Trophoblast cell (in vitro differentiated cells and primary cell): ENCODE results near the gene GPR84.
A peak's percentile ranks its signal among the peaks of the same experiment; 100 is the strongest.
"Not testable (repeated sequence)": the region's sequence is repeated elsewhere in the genome, so short reads cannot be mapped to it uniquely, and the experiment has no call there.

ENCODE experiments used
- DNase-seq, 2 donors: peaks; one replicate each; pipeline ENCODE4 v3.0.0-alpha.2; 2016
- H2AFZ ChIP-seq: 2 replicates; pipeline ENCODE4 v1.6.1; 2013; ENCODE audit warnings: low read length, moderate library complexity, mild to moderate bottlenecking; ENCODE audit not compliant: insufficient read depth, poor library complexity
- H2AK5ac ChIP-seq: 2 replicates; pipeline ENCODE4 v1.6.1; 2013; ENCODE audit warnings: mild to moderate bottlenecking, low read length
- H2BK120ac ChIP-seq: 2 replicates; pipeline ENCODE4 v1.6.1; 2013; ENCODE audit warnings: low read length, mild to moderate bottlenecking, moderate library complexity; ENCODE audit not compliant: insufficient read depth, poor library complexity
- H2BK12ac ChIP-seq: 2 replicates; pipeline ENCODE4 v1.6.1; 2013; ENCODE audit warnings: mild to moderate bottlenecking, low read length, moderate library complexity
- H2BK5ac ChIP-seq: 2 replicates; pipeline ENCODE4 v1.6.1; 2013; ENCODE audit warnings: low read length, low read depth, moderate library complexity, mild to moderate bottlenecking; ENCODE audit not compliant: poor library complexity
- H3K14ac ChIP-seq: 2 replicates; pipeline ENCODE4 v1.6.1; 2013; ENCODE audit warnings: mild to moderate bottlenecking, low read length
- H3K18ac ChIP-seq: 2 replicates; pipeline ENCODE4 v1.6.1; 2013; ENCODE audit warnings: mild to moderate bottlenecking, low read length
- H3K23ac ChIP-seq: 2 replicates; pipeline ENCODE4 v1.6.1; 2013; ENCODE audit warnings: low read length
- H3K27ac ChIP-seq: 2 replicates; pipeline ENCODE4 v1.5.1; 2013; ENCODE audit warnings: low read depth, mild to moderate bottlenecking, inconsistent platforms, low read length, moderate library complexity
- H3K27me3 ChIP-seq: 2 replicates; pipeline ENCODE4 v1.6.1; 2013; ENCODE audit warnings: inconsistent platforms, mild to moderate bottlenecking, low read length, moderate library complexity; ENCODE audit not compliant: insufficient read depth
- H3K36me3 ChIP-seq, 2 experiments: 1 replicate in 1 of 2; 2 replicates in 1 of 2; pipeline ENCODE4 v1.6.1; 2013; ENCODE audit warnings: low read length in 2 of 2, mild to moderate bottlenecking in 2 of 2, moderate library complexity in 1 of 2; ENCODE audit not compliant: insufficient read depth in 2 of 2, control insufficient read depth in 1 of 2
- H3K4ac ChIP-seq: 2 replicates; pipeline ENCODE4 v1.6.1; 2013; ENCODE audit warnings: low read depth, mild to moderate bottlenecking, low read length, moderate library complexity
- H3K4me1 ChIP-seq, 2 experiments: 1 replicate in 1 of 2; 2 replicates in 1 of 2; pipeline ENCODE4 v1.6.1; 2013; ENCODE audit warnings: low read length in 2 of 2, mild to moderate bottlenecking in 2 of 2, moderate library complexity in 1 of 2; ENCODE audit not compliant: insufficient read depth in 2 of 2, control insufficient read depth in 1 of 2
- H3K4me2 ChIP-seq: 2 replicates; pipeline ENCODE4 v1.6.1; 2013; ENCODE audit warnings: inconsistent platforms, mild to moderate bottlenecking, low read length, moderate library complexity
- H3K4me3 ChIP-seq: 2 replicates; pipeline ENCODE4 v1.5.1; 2013; ENCODE audit warnings: mild to moderate bottlenecking, low read depth, low read length, inconsistent platforms
- H3K79me1 ChIP-seq: one replicate; pipeline ENCODE4 v1.6.1; 2013; ENCODE audit warnings: low read length
- H3K79me2 ChIP-seq: 2 replicates; pipeline ENCODE4 v1.6.1; 2013; ENCODE audit warnings: low read length, mild to moderate bottlenecking; ENCODE audit not compliant: control insufficient read depth, insufficient read depth, poor library complexity
- H3K9ac ChIP-seq: 2 replicates; pipeline ENCODE4 v1.6.1; 2013; ENCODE audit warnings: mild to moderate bottlenecking, low read length
- H3K9me3 ChIP-seq: 2 replicates; pipeline ENCODE4 v1.6.1; 2013; ENCODE audit warnings: low read depth, mild to moderate bottlenecking, control low read depth, inconsistent platforms, low read length; ENCODE audit not compliant: insufficient read depth
- H4K12ac ChIP-seq: 2 replicates; pipeline ENCODE4 v1.6.1; 2013; ENCODE audit warnings: low read depth, mild to moderate bottlenecking, low read length, moderate library complexity
- H4K8ac ChIP-seq: 2 replicates; pipeline ENCODE4 v1.6.1; 2013; ENCODE audit warnings: low read depth, mild to moderate bottlenecking, low read length, moderate library complexity
- H4K91ac ChIP-seq: one replicate; pipeline ENCODE4 v1.6.1; 2013; ENCODE audit warnings: low read depth, mild to moderate bottlenecking, low read length, moderate library complexity
- WGBS: extraction: QIAGEN DNeasy Blood & Tissue Kit; methylation state at CpG from one replicate; pipeline ENCODE4 v1.1.7; 2013; ENCODE audit warnings: missing lambda C conversion rate; ENCODE audit not compliant: insufficient read length, insufficient coverage; ENCODE audit errors: extremely low coverage; 5-methylcytosine and 5-hydroxymethylcytosine counted together

GPR84 gene

GRCh38 chr12:54356951-54357356, 7.3 kb downstream of the GPR84 start:
- peak overlapping the region; percentile 61 for H4K91ac ChIP-seq
- no peak overlapping the region for H4K12ac ChIP-seq
- H3K9ac ChIP-seq, result no peak overlapping the region
- no peak for DNase-seq
- H3K4me1 ChIP-seq, result peaks cover 43 to 57% of the 10 kb centered on the region in 2 experiments
- WGBS, result no CpG with 5 or more reads among the region's 4 CpGs
- no peak overlapping the region for H3K14ac ChIP-seq
- H3K27me3 ChIP-seq, result no peaks in the 10 kb centered on the region
- H2BK120ac ChIP-seq, result no peak overlapping the region
- no peaks in the 10 kb centered on the region for H3K9me3 ChIP-seq
- H2AK5ac ChIP-seq, result peak overlapping the region; percentile 6
- H3K4ac ChIP-seq, result no peak overlapping the region
- H3K36me3 ChIP-seq, result no peaks in the 10 kb centered on the region
- no peak overlapping the region for H2AFZ ChIP-seq
- no peak overlapping the region for H3K4me3 ChIP-seq
- H3K4me2 ChIP-seq, result no peak overlapping the region
- H3K18ac ChIP-seq, result peak overlapping the region; percentile 26
- H3K27ac ChIP-seq, result no peak overlapping the region
- H2BK5ac ChIP-seq, result no peak overlapping the region
- peaks cover 22% of the 10 kb centered on the region for H3K79me1 ChIP-seq
- H3K23ac ChIP-seq, result no peak overlapping the region
- peaks cover 3% of the 10 kb centered on the region for H3K79me2 ChIP-seq
- H2BK12ac ChIP-seq, result no peak overlapping the region
- H4K8ac ChIP-seq, result peak overlapping the region; percentile 17

GRCh38 chr12:54356228-54356627, 8.1 kb downstream of the GPR84 start:
- Histone ChIP-seq H2AFZ (no peak overlapping the region), H4K12ac (no peak overlapping the region), H3K18ac (no peak overlapping the region), H3K9me3 (no peaks in the 10 kb centered on the region), H3K4ac (no peak overlapping the region), H3K14ac (no peak overlapping the region), H2BK120ac (no peak overlapping the region), H3K79me1 (peaks cover 22% of the 10 kb centered on the region), H3K9ac (no peak overlapping the region), H3K23ac (no peak overlapping the region), H3K4me3 (no peak overlapping the region), H2BK5ac (peak overlapping the region; percentile 44), H3K36me3 (peaks cover 0 to 1% of the 10 kb centered on the region in 2 experiments), H2BK12ac (peak overlapping the region; percentile 68), H3K27ac (peak overlapping the region; percentile 77), H4K8ac (no peak overlapping the region), H3K79me2 (peaks cover 3% of the 10 kb centered on the region), H3K4me1 (peaks cover 45 to 60% of the 10 kb centered on the region in 2 experiments), H2AK5ac (peak overlapping the region; percentile 49), H3K4me2 (no peak overlapping the region), H4K91ac (peak overlapping the region; percentile 45), H3K27me3 (no peaks in the 10 kb centered on the region)
- DNase-seq, result no peak
- no CpG with 5 or more reads among the region's 3 CpGs for WGBS

DNA sequence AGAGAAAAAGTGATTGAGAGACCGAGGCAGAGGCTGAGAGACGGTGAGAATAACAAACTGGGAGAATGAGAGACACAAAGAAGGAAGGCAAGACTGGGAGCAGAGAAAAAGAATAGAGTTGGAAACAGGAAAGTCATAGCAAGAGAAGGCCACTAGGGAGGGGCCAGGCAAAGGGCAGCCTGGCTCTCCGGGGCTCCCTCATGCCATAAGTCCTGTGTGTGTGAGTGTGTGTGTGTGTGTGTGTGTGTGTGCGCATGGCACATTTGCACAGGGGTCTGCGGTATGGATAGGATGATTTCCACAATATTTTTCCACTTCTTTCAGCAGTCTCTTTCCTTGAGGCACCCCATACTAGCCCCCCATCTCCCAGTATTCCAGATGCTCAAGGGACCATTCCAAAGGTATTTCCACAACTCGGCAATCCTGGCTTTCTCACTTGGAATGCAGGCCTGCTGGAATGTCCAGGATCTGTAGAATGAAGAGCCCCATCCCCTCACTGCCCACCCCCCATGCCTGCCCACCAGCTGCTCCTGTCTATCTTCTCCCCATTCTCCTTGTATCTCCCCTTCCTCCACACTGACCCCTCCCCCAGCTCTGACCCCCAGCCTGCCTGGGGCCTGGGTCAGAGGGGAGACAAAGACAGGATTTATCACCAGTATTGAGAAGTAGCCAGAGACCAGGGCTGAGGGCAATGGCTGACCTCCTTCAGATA, 9.0 kb downstream of the GPR84 start:
- no peak overlapping the region for H3K4me3 ChIP-seq
- H3K79me2 ChIP-seq, result peaks cover 3% of the 10 kb centered on the region

DNA sequence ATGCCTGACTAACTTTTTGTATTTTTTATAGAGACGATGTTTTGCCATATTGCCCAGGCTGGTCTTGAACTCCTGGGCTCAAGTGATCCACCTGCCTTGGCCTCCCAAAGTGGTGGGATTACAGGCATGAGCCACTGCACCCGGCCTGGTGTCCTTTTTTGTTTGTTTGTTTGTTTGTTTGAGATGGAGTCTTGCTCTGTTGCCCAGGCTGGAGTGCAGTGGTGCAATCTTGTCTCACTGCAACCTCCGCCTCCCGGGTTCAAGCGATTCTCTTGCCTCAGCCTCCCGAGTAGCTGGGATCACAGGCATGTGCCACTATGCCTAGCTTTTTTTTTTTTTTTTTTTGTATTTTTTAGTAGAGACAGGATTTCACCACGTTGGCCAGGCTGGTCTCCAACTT, 10.0 kb downstream of the GPR84 start:
- H2AFZ ChIP-seq, H3K14ac ChIP-seq, H3K27me3 ChIP-seq, H3K9ac ChIP-seq, H2BK5ac ChIP-seq, H3K79me2 ChIP-seq, H3K4ac ChIP-seq, DNase-seq, H3K9me3 ChIP-seq, H3K23ac ChIP-seq, H3K4me3 ChIP-seq, H3K4me2 ChIP-seq, H3K18ac ChIP-seq, H4K8ac ChIP-seq, H4K12ac ChIP-seq, H4K91ac ChIP-seq, H2BK120ac ChIP-seq, H2AK5ac ChIP-seq, H2BK12ac ChIP-seq, H3K27ac ChIP-seq: not testable (repeated sequence)
- Histone ChIP-seq H3K4me1 (peaks cover 42 to 54% of the 10 kb centered on the region in 2 experiments), H3K79me1 (peaks cover 18% of the 10 kb centered on the region), H3K36me3 (peaks cover 0 to 18% of the 10 kb centered on the region in 2 experiments)
- no CpG with 5 or more reads among the region's 7 CpGs for WGBS

More for the DNA sequence above, 9.0 kb downstream of the GPR84 start:
- Histone ChIP-seq H3K4ac (no peak overlapping the region), H3K9ac (no peak overlapping the region), H4K12ac (peak overlapping the region; percentile 45), H3K79me1 (peaks cover 22% of the 10 kb centered on the region), H2BK120ac (peak overlapping the region; percentile 16), H3K14ac (peak overlapping the region; percentile 42), H4K8ac (peak overlapping the region; percentile 62), H2BK12ac (no peak overlapping the region), H2AK5ac (no peak overlapping the region), H3K9me3 (no peaks in the 10 kb centered on the region), H3K27me3 (no peaks in the 10 kb centered on the region), H4K91ac (peak overlapping the region; percentile 67), H3K27ac (peak overlapping the region; percentile 77), H3K23ac (no peak overlapping the region), H3K4me1 (peaks cover 45 to 55% of the 10 kb centered on the region in 2 experiments), H3K18ac (peak overlapping the region; percentile 67), H3K4me2 (no peak overlapping the region), H2AFZ (no peak overlapping the region), H3K36me3 (peaks cover 0 to 10% of the 10 kb centered on the region in 2 experiments), H2BK5ac (peak overlapping the region; percentile 49)
- DNase-seq, result no peak
- no CpG with 5 or more reads among the region's 6 CpGs for WGBS
